NCI-H460 (cell line): Measurements from ENCODE around the gene ADM2. TPM values are rescaled to one million over a fixed set of nuclear protein-coding genes. Genes with fewer than 3 reads are reported as not detected.

ENCODE experiments used
- DNase-seq: peaks from one replicate; pipeline ENCODE4 v3.0.0-alpha.2; 2016; ENCODE audit warnings: low read depth; ENCODE audit errors: extremely low read depth
- total RNA-seq: library from RNA; depleted of rRNA; stranded (reverse); fragments of >200 nt; shearing (Covaris generic); gene quantifications from 2 replicates; pipeline ENCODE4 v1.2.3, GENCODE V29; 2014

ADM2 gene
- total RNA-seq, 1 experiment from 2014 or later = 9.2 TPM

- no peak for DNase-seq
These were observed 41.6 kb downstream of the ADM2 start for GRCh38 chr22:50522806-50523438.

DNA sequence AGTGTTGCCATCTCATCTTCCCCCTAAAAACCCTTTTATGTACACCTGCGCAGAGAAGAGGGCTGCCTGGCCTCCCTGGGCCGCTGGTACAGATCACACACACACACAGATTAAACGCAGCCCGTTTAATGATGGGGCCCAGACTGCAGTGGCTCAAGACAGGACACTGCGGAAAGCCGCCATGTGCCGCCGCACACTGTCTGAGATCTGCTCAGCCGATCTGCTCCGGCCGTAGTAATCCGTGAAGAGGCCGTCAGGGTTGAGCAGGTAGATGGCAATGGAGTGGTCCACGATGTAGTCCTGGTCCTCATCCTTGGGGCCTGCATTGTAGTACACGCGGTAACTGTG lies 42.1 kb downstream of the ADM2 start:
- no peak for DNase-seq

- no peak for DNase-seq
These were observed 42.7 kb downstream of the ADM2 start for GRCh38 chr22:50523806-50524675.

GRCh38 chr22:50524676-50525103 lies 43.3 kb downstream of the ADM2 start:
- no peak for DNase-seq

DNA sequence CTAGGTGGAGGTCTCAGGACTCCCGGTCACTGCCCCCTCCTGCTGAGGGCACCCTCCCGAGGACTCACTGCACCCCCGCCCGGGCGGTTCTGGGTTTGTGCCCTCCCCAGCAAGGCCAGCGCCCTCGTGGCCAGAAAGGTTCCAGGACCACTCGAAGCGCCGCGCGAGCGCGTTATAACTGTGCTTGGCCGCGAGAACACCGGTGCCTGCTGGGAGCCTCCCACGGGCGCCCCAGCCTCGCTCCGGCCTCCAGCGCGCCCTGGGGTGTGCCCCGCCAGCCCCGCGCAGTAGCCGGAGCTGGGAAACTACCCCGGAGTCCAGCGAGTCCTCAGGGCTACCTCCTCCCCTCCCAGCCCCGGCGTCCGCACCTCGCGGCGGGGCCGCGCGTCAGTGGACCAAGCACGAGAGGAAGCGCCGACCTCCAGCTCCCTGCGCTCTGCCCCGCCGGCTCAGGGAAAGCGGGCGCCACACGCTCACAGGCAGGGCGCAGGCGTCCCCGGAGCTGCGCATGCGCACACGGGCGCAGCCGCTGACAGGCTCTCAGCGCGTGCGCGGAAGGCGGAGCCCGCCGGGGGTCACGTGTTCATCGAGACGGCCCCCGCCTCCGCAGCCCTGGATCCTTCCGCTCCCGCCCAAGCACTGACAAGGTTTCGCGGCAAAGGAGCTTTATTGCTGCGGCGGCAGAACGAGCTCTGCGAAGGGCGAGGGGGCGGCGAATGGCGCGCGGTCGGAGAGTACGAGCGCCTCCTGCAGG lies 43.9 kb downstream of the ADM2 start, which contains the start of gene SCO2:
TSS of gene SCO2 (minus strand) at position 495 of the 754 bp plus-strand sequence. CDS start 1,187 bp downstream, outside the sequence.
- DNase-seq = peak; percentile 88

GRCh38 chr22:50525858-50526107 lies 44.4 kb downstream of the ADM2 start:
- no peak for DNase-seq

DNA sequence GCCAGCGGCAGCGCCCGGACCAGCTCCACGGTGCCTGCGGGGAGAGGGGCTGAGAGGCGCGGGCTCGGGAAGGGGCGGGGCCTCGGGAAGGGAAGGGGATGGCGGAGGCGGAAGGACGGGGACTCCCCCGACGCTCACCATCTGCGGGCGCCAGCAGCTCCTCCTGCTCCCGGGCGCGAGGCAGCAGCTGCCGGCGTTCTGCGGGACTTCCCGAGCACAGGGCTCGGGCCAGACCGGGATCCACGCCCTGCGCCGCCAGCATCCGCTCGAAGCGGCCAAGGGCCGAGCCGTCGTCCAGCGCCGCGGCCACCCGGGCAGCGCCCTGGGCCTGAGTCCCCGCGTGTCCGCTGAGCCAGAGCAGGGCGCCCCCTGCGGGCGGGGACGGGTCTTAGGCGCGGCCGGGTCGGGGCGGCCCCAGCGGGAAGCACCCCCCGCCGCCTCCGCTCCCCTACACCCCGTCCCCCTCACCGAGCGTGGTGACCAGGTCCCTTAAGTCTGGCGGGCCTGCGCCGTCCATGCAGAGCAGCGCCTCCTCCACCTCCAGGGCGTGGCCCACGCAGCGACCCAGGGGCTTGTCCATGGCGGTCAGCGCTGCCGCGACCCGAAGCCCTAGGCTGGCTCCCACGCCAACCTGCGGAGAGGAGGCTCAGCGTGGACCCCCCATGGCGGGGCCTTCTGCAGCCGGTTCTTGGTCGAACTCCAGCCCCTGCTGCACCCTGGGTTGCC lies 44.9 kb downstream of the ADM2 start:
- no peak for DNase-seq

- DNase-seq = no peak
These were observed 45.8 kb downstream of the ADM2 start for GRCh38 chr22:50526834-50527801.

DNA sequence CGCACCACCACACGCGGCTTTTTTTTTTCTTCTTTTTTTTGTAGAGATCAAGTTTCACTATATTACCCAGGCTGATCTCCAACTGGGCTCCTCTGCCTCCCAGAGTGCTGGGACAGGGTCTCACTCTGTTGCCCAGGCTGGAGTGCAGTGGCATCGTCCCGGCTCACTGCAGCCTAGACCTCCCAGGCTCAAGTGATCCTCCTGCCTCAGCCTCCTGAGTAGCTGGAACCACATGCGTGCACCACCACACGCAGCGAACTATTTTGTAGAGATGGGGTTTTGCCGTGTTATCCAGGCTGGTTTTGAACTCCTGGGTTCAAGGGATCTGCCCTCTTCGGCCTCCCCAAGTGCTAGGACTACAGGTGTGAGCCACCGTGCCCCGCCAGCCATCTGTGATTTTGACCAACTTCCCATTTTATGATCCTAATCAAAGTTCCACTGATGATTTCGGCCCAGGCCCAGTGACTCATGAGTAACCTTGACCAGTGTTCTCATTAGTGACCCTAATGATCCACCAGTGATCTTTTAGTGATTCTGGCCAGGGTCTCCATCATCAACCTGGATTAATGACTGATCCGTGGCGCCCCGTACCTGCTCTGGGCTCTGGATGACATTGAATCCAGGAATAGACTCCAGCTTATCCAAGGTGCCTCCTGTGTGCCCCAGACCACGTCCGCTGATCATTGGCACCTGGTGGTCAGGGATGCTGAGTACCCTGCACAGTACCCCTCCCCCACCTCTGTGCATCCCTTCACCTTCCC lies 46.8 kb downstream of the ADM2 start:
- no peak for DNase-seq

- no peak for DNase-seq
These were observed 47.5 kb downstream of the ADM2 start for GRCh38 chr22:50528682-50529415.

DNA sequence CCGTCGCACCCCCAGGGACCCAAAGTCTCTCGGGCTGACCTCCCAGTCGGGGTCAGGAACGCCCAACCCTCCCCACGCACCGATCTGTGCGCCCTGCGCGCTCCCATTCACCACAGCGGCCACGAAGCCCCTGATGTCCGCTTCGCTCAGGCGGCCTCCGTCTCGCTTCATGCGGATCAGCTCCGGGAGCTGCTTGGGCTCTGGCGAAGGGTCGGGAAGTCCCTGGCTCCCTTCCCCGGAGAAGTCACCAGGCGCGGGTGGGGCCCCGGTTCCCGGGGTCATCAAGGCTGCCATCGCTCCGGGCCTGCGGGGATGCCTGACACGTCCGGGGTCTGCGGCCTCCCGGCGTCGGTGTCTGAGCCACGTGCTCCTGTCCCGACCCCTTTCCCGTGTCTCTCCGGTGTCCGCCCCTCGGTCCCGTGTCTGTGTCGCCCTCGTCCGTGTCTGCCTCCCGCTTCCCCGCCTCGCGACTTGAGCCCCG lies 48.1 kb downstream of the ADM2 start:
- no peak for DNase-seq

- DNase-seq = peak; percentile 73
These were observed 48.7 kb downstream of the ADM2 start, which contains the start of gene TYMP for GRCh38 chr22:50529897-50530579. TYMP (minus strand) TSS chr22:50530012; CDS start chr22:50529709, 303 bp downstream.

DNA sequence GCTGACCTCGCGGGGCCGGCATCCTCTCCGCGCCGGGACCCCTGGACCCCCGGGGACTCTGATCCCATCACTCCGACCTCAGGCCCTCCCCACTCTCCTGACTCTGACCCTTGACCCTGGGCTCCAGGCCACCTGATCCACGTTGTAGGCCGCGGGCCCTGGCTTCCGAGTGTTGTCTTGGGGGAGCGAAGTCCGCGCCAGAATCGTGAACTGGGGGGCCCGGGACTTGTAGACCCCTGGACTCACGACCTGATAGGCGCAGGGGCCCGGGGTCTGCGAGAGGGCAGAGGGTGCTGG lies 49.2 kb downstream of the ADM2 start:
- DNase-seq = no peak

DNA sequence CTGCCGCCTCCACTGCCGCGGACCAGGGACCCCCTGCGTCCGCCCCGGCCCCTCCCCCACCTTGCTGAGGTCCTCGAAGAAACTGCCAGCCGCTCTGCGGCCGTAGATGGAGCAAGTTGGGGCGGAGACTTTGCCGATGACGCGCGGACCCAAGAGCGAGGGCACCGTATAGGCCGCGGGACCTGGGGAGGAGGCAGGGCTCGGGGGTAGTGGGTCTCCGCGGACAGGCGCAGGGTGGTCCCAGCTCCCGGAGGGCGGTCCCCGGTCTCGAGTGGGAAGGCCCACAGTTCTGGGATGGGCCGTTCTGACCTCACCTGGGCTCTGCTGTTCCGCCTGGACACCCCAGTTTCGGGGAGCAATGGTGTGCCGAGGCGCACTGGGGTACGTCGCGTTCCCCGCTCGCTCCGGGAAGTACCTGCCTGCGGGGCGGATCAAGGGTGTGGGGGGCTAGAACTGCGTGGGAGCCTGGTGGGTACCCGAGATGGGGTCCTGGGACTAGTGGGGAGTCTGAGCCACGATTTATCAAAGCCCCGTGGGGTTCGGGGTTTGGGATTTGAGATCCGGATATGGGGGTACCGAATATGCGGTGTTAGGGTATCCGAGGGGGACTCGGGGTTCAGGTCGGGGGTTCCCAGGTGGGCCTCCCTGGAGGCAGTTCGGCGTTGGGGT lies 49.7 kb downstream of the ADM2 start:
- peak; percentile 81 for DNase-seq

- DNase-seq = no peak
These were observed 50.2 kb downstream of the ADM2 start for GRCh38 chr22:50531546-50531961.

DNA sequence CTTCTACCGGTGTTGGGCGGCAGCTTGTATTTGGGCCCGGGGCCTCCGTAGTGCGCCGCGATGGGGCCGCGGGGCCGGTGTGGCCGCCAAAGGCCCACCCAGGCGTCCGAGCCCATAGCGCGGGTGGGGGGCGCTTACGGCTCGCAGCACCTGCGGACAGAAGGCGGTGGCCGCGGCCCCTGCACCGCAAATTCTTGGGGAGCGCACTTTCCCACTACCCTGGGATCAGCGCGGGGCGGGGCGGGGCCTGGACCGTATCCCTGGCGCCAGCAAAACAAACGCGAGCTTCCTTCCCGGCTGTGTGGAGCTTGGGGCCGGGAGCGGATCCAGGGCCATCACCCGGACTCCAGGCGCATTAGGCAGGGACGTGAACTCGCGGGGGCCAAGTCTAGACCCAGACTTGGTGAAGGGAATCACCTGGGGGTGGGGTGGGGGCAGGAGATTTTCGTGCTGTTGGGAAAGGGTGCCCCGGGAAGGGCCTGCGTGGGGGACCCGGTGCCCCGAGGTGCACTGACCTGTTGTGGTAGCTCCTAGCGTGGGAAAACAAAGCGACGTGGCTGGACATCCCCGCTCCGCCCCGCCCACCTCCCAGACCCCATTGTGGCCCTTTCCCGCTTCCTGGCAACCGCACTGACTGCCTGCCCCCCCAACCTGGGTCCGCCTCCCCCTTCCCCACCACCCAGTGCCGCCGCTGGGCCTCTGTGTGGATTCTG lies 50.8 kb downstream of the ADM2 start:
- DNase-seq = no peak
